Liver (tissue), 3 donors: ENCODE data around the gene ZFHX2.

Experiments used
- CTCF ChIP-seq: fragments of 150-350 bp; IDR thresholded peaks from 2 replicates; pipeline ENCODE4 v1.5.1; 2017; ENCODE audit warnings: improper control_type of control experiment, low read depth, low read length; ENCODE audit not compliant: missing input control
- FOXA1 ChIP-seq: IDR thresholded peaks from 2 replicates; pipeline ENCODE4 v1.6.1; 2016; ENCODE audit warnings: antibody characterized with exemption
- RXRA ChIP-seq, 2 donors: IDR thresholded peaks; 2 replicates each; pipeline ENCODE4 v1.6.1; 2017 to 2018; ENCODE audit warnings: antibody characterized with exemption in 2 of 2, mild to moderate bottlenecking in 1 of 2
- SP1 ChIP-seq: IDR thresholded peaks from 2 replicates; pipeline ENCODE4 v1.6.1; 2018; ENCODE audit warnings: antibody characterized with exemption, mild to moderate bottlenecking
- TF ChIP-seq, protein P1 (sequence below): IDR thresholded peaks from 2 replicates; pipeline ENCODE4 v1.6.1; 2016; ENCODE audit warnings: antibody characterized with exemption
- donor health status: healthy.
- donor health status: healthy.

- TF ChIP-seq RXRA (IDR thresholded peaks at IDR 0.05) (no peak), SP1 (no peak), FOXA1 (no peak), CTCF (no peak)
- TF ChIP-seq, protein P1, sequence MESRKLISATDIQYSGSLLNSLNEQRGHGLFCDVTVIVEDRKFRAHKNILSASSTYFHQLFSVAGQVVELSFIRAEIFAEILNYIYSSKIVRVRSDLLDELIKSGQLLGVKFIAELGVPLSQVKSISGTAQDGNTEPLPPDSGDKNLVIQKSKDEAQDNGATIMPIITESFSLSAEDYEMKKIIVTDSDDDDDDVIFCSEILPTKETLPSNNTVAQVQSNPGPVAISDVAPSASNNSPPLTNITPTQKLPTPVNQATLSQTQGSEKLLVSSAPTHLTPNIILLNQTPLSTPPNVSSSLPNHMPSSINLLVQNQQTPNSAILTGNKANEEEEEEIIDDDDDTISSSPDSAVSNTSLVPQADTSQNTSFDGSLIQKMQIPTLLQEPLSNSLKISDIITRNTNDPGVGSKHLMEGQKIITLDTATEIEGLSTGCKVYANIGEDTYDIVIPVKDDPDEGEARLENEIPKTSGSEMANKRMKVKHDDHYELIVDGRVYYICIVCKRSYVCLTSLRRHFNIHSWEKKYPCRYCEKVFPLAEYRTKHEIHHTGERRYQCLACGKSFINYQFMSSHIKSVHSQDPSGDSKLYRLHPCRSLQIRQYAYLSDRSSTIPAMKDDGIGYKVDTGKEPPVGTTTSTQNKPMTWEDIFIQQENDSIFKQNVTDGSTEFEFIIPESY = no peak
Observed at GRCh38 chr14:23564181-23564812, 12.7 kb upstream of the ZFHX2 start.
